Stimulated activated effector memory CD8-positive, alpha-beta T cell treated with anti-CD3 and anti-CD28 coated beads, Interleukin-12 subunit alpha, Interleukin-12 subunit beta, amount 100 ng/mL, for 72 hours (primary cell): Measurements from ENCODE around the gene CELSR1.

Experiments
- ATAC-seq: fragments of 150-1000 bp; cut with Tn5 transposase; 2 replicates; pipeline ENCODE4 v1.10.0; 2021
- DNase-seq, 2 donors: peaks; one replicate each; pipeline ENCODE4 v3.0.0; 2021 to 2022; ENCODE audit warnings: low spot score in 2 of 2
- H3K27ac Mint-ChIP-seq: one replicate; pipeline ENCODE4 v1.8.0; 2022; ENCODE audit warnings: mild to moderate bottlenecking, mixed read lengths
- H3K36me3 Mint-ChIP-seq: one replicate; pipeline ENCODE4 v1.8.0; 2022; ENCODE audit warnings: mild to moderate bottlenecking, mixed read lengths
- H3K4me1 Mint-ChIP-seq: one replicate; pipeline ENCODE4 v1.8.0; 2022; ENCODE audit warnings: mixed read lengths
- H3K4me3 Mint-ChIP-seq: one replicate; pipeline ENCODE4 v1.8.0; 2022; ENCODE audit warnings: mild to moderate bottlenecking, mixed read lengths
- H3K9me3 Mint-ChIP-seq: one replicate; pipeline ENCODE4 v1.8.0; 2022; ENCODE audit warnings: mixed read lengths

Gene CELSR1

DNA sequence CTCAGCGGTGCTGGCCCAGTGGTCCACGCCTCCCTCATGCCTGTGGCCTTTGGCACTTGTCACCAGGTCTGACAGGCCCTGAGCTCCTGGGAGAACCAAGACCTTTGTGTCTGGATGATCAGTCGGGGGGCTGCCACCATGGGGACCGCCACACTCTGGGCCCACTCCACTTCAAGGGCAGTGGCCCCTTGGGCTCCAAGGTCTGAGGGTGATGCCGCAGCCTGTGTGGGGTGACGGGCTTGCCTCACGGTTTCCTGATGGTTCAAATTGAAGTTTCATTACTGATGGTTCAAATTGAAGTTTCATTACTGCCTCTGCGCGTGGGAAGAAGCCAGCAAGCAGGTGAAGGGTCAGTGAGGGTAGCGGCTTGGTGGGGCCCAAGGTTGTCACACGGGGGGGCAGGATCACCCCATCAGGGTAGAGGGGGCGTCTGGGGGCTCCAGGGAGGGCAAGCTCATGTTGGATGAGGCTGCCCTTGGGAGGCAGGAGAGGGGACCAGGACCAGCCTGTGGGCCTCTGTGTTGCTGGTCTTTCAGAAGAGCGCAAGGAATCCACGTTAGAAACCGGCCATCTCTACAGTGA is 174.4 kb downstream of the CELSR1 start:
- peaks cover 6% of the 10 kb centered on the region for H3K4me1 Mint-ChIP-seq
- DNase-seq (no peak), ATAC-seq (no peak)
- peaks cover 7% of the 10 kb centered on the region for H3K36me3 Mint-ChIP-seq
- H3K27ac Mint-ChIP-seq = no peak overlapping the region
- no peaks in the 10 kb centered on the region for H3K9me3 Mint-ChIP-seq
- no peak overlapping the region for H3K4me3 Mint-ChIP-seq

- no peak for ATAC-seq
- Mint-ChIP-seq H3K4me1 (no peaks in the 10 kb centered on the region), H3K27ac (no peak overlapping the region), H3K9me3 (no peaks in the 10 kb centered on the region), H3K36me3 (peaks cover 7% of the 10 kb centered on the region), H3K4me3 (no peak overlapping the region)
- DNase-seq = no peak
These were observed 175.1 kb downstream of the CELSR1 start for GRCh38 chr22:46362203-46362933.

GRCh38 chr22:46361826-46362202 is 175.6 kb downstream of the CELSR1 start:
- H3K36me3 Mint-ChIP-seq = peaks cover 7% of the 10 kb centered on the region
- no peak overlapping the region for H3K4me3 Mint-ChIP-seq
- H3K4me1 Mint-ChIP-seq = no peaks in the 10 kb centered on the region
- H3K9me3 Mint-ChIP-seq = no peaks in the 10 kb centered on the region
- ATAC-seq (no peak), DNase-seq (no peak)
- no peak overlapping the region for H3K27ac Mint-ChIP-seq

- H3K4me1 Mint-ChIP-seq = no peaks in the 10 kb centered on the region
- ATAC-seq (no peak), DNase-seq (no peak)
- no peaks in the 10 kb centered on the region for H3K9me3 Mint-ChIP-seq
- no peak overlapping the region for H3K27ac Mint-ChIP-seq
- H3K4me3 Mint-ChIP-seq = no peak overlapping the region
- H3K36me3 Mint-ChIP-seq = peaks cover 10% of the 10 kb centered on the region
These were observed 176.5 kb downstream of the CELSR1 start for GRCh38 chr22:46360891-46361290.

DNA sequence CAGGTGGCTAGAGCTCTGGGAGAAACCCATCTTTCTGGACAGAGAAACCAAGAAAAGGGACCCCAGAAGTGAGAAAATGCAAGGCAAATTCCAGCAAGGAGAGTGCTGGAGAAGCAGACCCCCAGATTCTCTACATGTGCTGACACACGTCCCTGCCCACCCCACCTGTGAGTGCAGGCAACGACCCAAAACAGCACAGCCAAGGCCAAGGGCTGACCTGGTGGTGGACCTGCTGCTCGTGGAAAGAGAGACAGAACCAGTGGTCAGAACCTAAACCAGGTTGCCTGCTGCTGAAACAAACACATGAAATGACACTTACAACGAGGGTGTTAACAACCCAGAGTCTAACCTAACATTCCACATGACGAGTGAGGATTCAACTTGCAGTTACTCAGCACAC is 177.3 kb downstream of the CELSR1 start:
- peak overlapping the region; percentile 44 for H3K27ac Mint-ChIP-seq
- H3K9me3 Mint-ChIP-seq = no peaks in the 10 kb centered on the region
- peaks cover 18% of the 10 kb centered on the region for H3K36me3 Mint-ChIP-seq
- DNase-seq = no peak
- no peaks in the 10 kb centered on the region for H3K4me1 Mint-ChIP-seq
- ATAC-seq = no peak
- H3K4me3 Mint-ChIP-seq = no peak overlapping the region

DNA sequence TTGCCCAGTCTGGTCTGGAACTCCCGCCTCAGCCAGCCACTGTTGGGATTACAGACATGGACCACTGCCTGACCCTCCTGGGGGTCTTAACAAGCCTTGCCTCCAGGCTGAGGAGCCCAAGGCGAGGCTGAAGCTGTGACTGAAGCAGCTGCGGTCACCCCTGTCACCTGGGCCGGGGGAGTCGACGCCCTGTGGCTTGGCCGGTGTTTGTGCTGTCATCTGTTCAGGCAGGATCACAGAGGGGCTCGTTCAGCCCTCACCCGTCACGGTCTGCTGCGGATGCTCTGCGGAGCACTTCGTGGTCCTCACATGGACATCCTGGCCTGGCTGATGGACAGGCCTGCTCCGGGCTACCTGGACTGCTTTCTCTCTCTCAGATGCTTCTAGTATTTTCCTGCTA is 178.1 kb downstream of the CELSR1 start:
- Mint-ChIP-seq H3K9me3 (no peaks in the 10 kb centered on the region), H3K27ac (no peak overlapping the region), H3K4me3 (no peak overlapping the region), H3K36me3 (peaks cover 25% of the 10 kb centered on the region), H3K4me1 (no peaks in the 10 kb centered on the region)
- ATAC-seq = no peak
- no peak for DNase-seq

- Mint-ChIP-seq H3K27ac (no peak overlapping the region), H3K4me1 (no peaks in the 10 kb centered on the region), H3K4me3 (no peak overlapping the region), H3K9me3 (no peaks in the 10 kb centered on the region), H3K36me3 (peaks cover 25% of the 10 kb centered on the region)
- DNase-seq (no peak), ATAC-seq (no peak)
These were observed 178.7 kb downstream of the CELSR1 start for GRCh38 chr22:46358766-46359165.

DNA sequence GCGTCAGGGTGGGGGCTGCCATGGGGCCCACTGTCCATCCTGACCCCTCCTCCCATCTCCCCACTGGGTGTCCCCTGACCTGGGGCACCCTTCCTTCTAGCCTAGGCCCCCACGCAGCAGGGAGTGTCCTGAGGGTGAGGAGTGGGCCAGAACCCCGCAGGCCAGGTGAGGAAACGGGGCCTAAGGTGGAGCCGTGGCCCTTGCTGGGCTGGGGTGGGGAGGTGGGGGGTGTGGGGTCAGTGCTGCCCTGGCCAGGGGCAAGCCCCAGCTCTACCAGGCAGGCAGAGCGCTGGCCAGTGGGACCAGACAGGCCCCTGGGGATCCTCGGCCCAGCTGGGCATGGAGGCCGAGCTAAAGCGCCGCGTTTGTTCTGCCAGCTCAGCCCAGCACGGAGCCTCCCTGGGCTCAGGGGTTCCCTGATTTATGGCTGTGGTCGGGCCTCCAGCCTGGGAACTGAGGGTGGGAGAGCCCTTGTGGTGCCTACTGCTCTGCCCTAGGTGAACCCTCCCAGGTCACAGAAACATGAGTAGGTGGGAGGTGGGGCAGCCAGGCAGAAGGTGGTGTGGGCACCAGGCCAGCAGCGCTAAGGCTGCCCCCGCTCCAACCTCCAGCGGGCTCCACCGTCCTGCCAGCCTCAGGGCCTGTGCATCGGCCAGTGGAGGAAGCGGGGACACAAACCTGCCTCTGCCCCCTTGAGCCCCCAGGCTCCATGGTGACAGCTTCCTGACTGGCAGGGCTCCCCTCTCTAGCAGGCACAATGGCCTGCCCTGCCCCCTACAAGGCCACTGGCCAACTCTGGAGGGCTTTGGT is 179.5 kb downstream of the CELSR1 start:
- Mint-ChIP-seq H3K4me3 (no peak overlapping the region), H3K36me3 (peaks cover 27% of the 10 kb centered on the region), H3K27ac (no peak overlapping the region), H3K4me1 (peaks cover 1% of the 10 kb centered on the region), H3K9me3 (no peaks in the 10 kb centered on the region)
- ATAC-seq = no peak
- no peak for DNase-seq

DNA sequence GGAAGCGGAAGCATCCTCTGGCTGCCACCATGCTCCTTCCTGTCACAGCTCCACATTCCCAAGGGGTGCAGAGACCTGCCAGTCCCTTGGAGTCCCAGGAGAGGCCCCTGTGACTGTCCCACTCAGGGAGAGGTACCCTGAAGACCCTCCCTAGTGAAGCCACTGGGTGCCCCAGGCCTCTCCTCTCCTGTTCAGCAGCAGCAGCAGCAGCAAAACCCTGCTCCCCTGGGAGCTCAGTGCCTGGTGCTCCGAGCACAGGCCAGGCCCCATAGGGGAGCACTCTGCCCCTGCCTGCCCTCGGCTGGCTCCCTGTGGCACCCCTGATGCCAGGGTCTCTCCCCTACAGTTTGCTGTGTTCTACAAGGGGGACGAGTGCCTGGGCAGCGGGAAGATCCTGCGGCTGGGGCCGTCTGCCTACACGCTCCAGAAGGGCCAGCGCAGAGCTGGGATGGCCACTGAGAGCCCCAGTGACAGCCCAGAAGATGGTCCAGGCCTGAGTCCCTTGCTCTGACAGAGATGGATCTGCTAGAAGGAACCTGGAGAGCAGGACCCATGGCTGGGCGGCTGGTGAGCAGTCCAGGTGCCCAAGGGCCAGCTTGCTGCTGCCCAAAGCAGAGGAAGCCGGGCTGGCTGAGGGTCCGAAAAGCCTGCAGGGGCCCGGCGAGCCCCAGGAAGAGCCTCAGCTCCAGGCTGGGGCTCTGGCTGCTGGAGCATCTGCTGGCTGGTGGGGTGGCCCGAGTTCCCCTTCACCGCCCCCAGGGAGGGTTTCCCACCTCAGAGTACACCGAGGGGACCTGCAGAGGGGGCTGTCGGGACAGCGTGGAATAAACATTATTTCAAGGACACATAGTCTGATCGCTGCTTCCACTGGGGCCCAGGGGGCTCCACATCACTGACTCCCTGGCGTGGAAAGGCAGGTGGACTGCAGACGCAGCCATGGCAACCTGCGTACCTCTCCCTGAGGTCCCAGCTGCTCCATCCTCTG is 180.6 kb downstream of the CELSR1 start:
- H3K27ac Mint-ChIP-seq = no peak overlapping the region
- DNase-seq (no peak), ATAC-seq (no peak)
- peaks cover 6% of the 10 kb centered on the region for H3K4me1 Mint-ChIP-seq
- peaks cover 38% of the 10 kb centered on the region for H3K36me3 Mint-ChIP-seq
- no peaks in the 10 kb centered on the region for H3K9me3 Mint-ChIP-seq
- no peak overlapping the region for H3K4me3 Mint-ChIP-seq

DNA sequence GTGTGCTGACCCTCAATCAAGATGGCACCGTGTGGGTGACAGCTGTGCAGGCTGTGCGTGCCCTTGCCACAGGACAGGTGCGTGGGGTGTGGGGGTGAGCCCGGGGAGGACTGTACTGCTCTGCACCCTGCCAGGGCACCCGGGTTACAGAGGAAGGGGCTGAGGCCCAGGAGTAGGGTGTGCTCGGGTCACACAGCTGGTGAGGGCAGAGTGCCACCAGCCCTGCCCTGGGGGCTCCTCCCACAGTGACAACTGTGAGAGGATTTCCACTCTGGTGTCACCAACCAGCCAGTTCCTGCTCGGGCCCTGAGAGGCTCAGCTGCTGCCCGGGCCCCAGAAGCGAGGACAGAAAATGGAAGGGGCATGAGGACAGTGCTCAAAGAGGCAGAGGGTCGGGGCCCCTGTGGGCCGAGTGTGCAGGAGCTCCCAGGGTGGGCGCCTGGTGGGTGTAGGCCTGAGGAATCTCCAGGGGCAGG is 181.4 kb downstream of the CELSR1 start:
- H3K27ac Mint-ChIP-seq = no peak overlapping the region
- no peak for DNase-seq
- ATAC-seq = no peak
- H3K4me1 Mint-ChIP-seq = peaks cover 7% of the 10 kb centered on the region
- H3K9me3 Mint-ChIP-seq = no peaks in the 10 kb centered on the region
- no peak overlapping the region for H3K4me3 Mint-ChIP-seq
- peaks cover 46% of the 10 kb centered on the region for H3K36me3 Mint-ChIP-seq

- Mint-ChIP-seq H3K4me3 (no peak overlapping the region), H3K9me3 (no peaks in the 10 kb centered on the region), H3K4me1 (peaks cover 12% of the 10 kb centered on the region), H3K27ac (no peak overlapping the region), H3K36me3 (peaks cover 51% of the 10 kb centered on the region)
- ATAC-seq (peak; percentile 64), DNase-seq (peak; percentile 36 to 77)
These were observed 181.9 kb downstream of the CELSR1 start for GRCh38 chr22:46355369-46355995.

DNA sequence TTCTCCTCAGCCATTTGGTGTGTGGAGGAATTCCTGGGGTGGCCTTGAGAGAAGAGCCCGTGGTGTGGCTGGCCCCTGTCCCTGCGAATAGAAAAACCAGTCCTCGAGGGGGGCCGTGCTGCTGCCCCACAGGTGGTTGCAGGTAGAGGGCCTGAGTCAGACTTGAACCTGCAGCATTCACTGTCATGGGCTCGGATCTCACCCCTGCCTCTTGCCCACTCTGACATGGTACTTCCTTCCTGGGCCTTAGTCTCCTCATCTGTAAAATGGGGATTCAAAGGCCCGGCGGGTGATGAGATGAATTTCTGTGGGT is 182.5 kb downstream of the CELSR1 start:
- Mint-ChIP-seq H3K4me1 (peaks cover 12% of the 10 kb centered on the region), H3K9me3 (no peaks in the 10 kb centered on the region), H3K27ac (no peak overlapping the region), H3K36me3 (peaks cover 56% of the 10 kb centered on the region), H3K4me3 (no peak overlapping the region)
- DNase-seq (no peak), ATAC-seq (no peak)

DNA sequence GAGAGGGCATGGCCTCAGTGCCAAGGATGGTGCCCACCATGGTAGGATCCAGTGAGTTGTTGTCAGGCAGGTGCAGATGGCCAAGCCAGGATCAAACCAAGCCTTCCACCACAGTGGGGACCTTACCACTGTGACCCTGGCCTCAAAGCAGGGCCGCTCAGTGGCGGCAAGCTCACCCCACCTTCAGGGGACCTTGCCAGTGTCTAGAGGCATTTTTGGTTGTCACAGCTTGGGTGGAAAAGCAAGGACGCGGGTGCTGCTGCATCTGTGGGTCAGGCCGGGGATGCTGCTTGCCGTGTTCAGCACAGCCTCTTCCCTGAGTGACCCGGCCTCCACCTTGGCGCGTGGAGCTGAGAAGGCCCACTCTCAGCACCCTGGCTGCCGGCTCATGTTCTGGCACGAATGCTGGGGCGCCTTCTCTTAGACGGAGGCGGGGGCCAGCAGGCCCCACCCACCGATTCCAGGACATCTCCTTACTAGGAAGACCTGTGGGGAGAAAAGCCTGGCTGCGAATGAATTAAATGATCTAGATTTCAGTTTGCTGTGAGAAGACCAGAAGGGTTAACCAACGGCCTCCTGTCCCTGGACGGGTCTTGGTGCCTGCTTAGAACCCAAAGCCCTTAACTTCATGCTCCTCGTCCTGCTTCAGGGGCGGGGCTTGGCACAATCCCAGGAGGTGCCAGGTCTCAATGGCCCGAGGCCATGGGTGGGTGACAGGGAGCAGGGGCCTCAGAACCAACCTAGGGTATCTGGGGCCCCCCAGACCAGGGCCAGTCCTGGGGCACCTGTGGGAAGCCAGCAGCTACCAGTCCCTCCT is 183.0 kb downstream of the CELSR1 start:
- Mint-ChIP-seq H3K9me3 (no peaks in the 10 kb centered on the region), H3K27ac (peak overlapping the region; percentile 52), H3K36me3 (peaks cover 62% of the 10 kb centered on the region), H3K4me3 (no peak overlapping the region), H3K4me1 (peaks cover 12% of the 10 kb centered on the region)
- DNase-seq (no peak), ATAC-seq (no peak)
